HEK293 (cell line): ENCODE data around the gene CHI3L1.

ENCODE experiments used
- CTCF ChIA-PET: fragments of 350-600 bp; formaldehyde crosslinking; extraction: SDS; loops from one replicate; lab custom pipeline; 2021; ENCODE audit warnings: antibody characterized with exemption; lab: Yijun Ruan, JAX
- POLR2A ChIA-PET: fragments of 300-600 bp; formaldehyde crosslinking; extraction: SDS; loops from one replicate; lab custom pipeline; 2020; ENCODE audit warnings: antibody characterized with exemption, inconsistent platforms; lab: Yijun Ruan, JAX
- H3K27ac ChIP-seq: fragments of 200-500 bp; sonication (Bioruptor generic); 2 replicates; pipeline ENCODE4 v1.5.1; 2014; ENCODE audit warnings: low read depth, low read length, control low read depth, inconsistent platforms; ENCODE audit errors: extremely low read depth
- H3K36me3 ChIP-seq, 2 experiments: fragments of 200-500 bp in 1 of 2; sonication (Bioruptor generic) in 1 of 2; 1 replicate in 1 of 2; 2 replicates in 1 of 2; pipeline ENCODE4 v1.5.1; 2014 to 2017; ENCODE audit warnings: inconsistent platforms in 2 of 2, low read length in 2 of 2; ENCODE audit not compliant: control insufficient read depth in 2 of 2, insufficient read depth in 1 of 2
- H3K4me1 ChIP-seq: fragments of 200-500 bp; sonication (Bioruptor generic); 2 replicates; pipeline ENCODE4 v1.5.1; 2014; ENCODE audit warnings: mild to moderate bottlenecking, low read length, inconsistent platforms; ENCODE audit not compliant: control insufficient read depth, insufficient read depth
- H3K4me3 ChIP-seq: 2 replicates; pipeline ENCODE4 v1.5.1; 2011; ENCODE audit warnings: low read depth, mild to moderate bottlenecking, control low read depth, low read length, moderate library complexity
- H3K9me3 ChIP-seq: fragments of 200-500 bp; sonication (Bioruptor generic); 2 replicates; pipeline ENCODE4 v1.5.1; 2014; ENCODE audit warnings: low read depth, low read length, inconsistent platforms; ENCODE audit not compliant: control insufficient read depth, insufficient read depth
- KLF9 ChIP-seq: fragments of 450-650 bp; formaldehyde crosslinking; IDR thresholded peaks from 2 replicates; pipeline ENCODE4 v1.5.1; 2016; ENCODE audit warnings: missing biosample characterization, missing genetic modification characterization, low read depth
- SP3 ChIP-seq: fragments of 450-650 bp; formaldehyde crosslinking; IDR thresholded peaks from 2 replicates; pipeline ENCODE4 v1.5.1; 2016; ENCODE audit warnings: missing biosample characterization, missing genetic modification characterization
- ZBTB48 ChIP-seq: fragments of 450-650 bp; formaldehyde crosslinking; IDR thresholded peaks from 2 replicates; pipeline ENCODE4 v1.5.1; 2016; ENCODE audit warnings: missing biosample characterization, missing genetic modification characterization
- ZEB2 ChIP-seq: fragments of 450-650 bp; formaldehyde crosslinking; IDR thresholded peaks from 2 replicates; pipeline ENCODE4 v1.5.1; 2016; ENCODE audit warnings: missing biosample characterization, missing genetic modification characterization
- ZFP3 ChIP-seq: fragments of 450-650 bp; formaldehyde crosslinking; IDR thresholded peaks from 2 replicates; pipeline ENCODE4 v1.5.1; 2016; ENCODE audit warnings: low read depth, missing biosample characterization, missing genetic modification characterization
- ZFP41 ChIP-seq: fragments of 450-650 bp; formaldehyde crosslinking; IDR thresholded peaks from 2 replicates; pipeline ENCODE4 v1.5.1; 2016; ENCODE audit warnings: missing biosample characterization, missing genetic modification characterization, borderline replicate concordance
- ZFP69B ChIP-seq: fragments of 450-650 bp; formaldehyde crosslinking; IDR thresholded peaks from 2 replicates; pipeline ENCODE4 v1.5.1; 2016; ENCODE audit warnings: missing biosample characterization, missing genetic modification characterization
- ZNF146 ChIP-seq: fragments of 450-650 bp; formaldehyde crosslinking; IDR thresholded peaks from 2 replicates; pipeline ENCODE4 v1.5.1; 2016; ENCODE audit warnings: missing biosample characterization, missing genetic modification characterization
- ZNF211 ChIP-seq: fragments of 450-650 bp; formaldehyde crosslinking; IDR thresholded peaks from 2 replicates; pipeline ENCODE4 v1.5.1; 2016; ENCODE audit warnings: low read depth, missing biosample characterization, missing genetic modification characterization
- ZNF248 ChIP-seq: fragments of 450-650 bp; formaldehyde crosslinking; IDR thresholded peaks from 2 replicates; pipeline ENCODE4 v1.5.1; 2017; ENCODE audit warnings: missing biosample characterization, missing genetic modification characterization
- ZNF266 ChIP-seq: fragments of 450-650 bp; formaldehyde crosslinking; IDR thresholded peaks from 2 replicates; pipeline ENCODE4 v1.5.1; 2016; ENCODE audit warnings: missing biosample characterization, missing genetic modification characterization, low read depth
- ZNF335 ChIP-seq: fragments of 450-650 bp; formaldehyde crosslinking; conservative IDR thresholded peaks from 2 replicates; pipeline ENCODE4 v1.5.1; 2016; ENCODE audit warnings: missing biosample characterization, missing genetic modification characterization
- ZNF501 ChIP-seq: fragments of 450-650 bp; formaldehyde crosslinking; IDR thresholded peaks from 2 replicates; pipeline ENCODE4 v1.5.1; 2016; ENCODE audit warnings: missing biosample characterization, missing genetic modification characterization
- ZNF514 ChIP-seq: fragments of 450-650 bp; formaldehyde crosslinking; IDR thresholded peaks from 2 replicates; pipeline ENCODE4 v1.5.1; 2016; ENCODE audit warnings: missing biosample characterization, missing genetic modification characterization
- ZNF585B ChIP-seq: fragments of 450-650 bp; formaldehyde crosslinking; IDR thresholded peaks from 2 replicates; pipeline ENCODE4 v1.5.1; 2016; ENCODE audit warnings: missing biosample characterization, missing genetic modification characterization
- ZNF596 ChIP-seq: fragments of 450-650 bp; IDR thresholded peaks from 2 replicates; pipeline ENCODE4 v1.5.0; 2018; ENCODE audit warnings: missing biosample characterization, mild to moderate bottlenecking, missing genetic modification characterization, moderate library complexity
- ZNF785 ChIP-seq: fragments of 450-650 bp; formaldehyde crosslinking; IDR thresholded peaks from 2 replicates; pipeline ENCODE4 v1.5.1; 2016; ENCODE audit warnings: missing biosample characterization, missing genetic modification characterization
- ZNF791 ChIP-seq: fragments of 450-650 bp; formaldehyde crosslinking; IDR thresholded peaks from 2 replicates; pipeline ENCODE4 v1.5.1; 2016; ENCODE audit warnings: missing biosample characterization, missing genetic modification characterization
- ZNF837 ChIP-seq: fragments of 450-650 bp; formaldehyde crosslinking; IDR thresholded peaks from 2 replicates; pipeline ENCODE4 v1.5.1; 2016; ENCODE audit warnings: missing biosample characterization, missing genetic modification characterization
- ZNF843 ChIP-seq: fragments of 450-650 bp; formaldehyde crosslinking; IDR thresholded peaks from 2 replicates; pipeline ENCODE4 v1.5.1; 2016; ENCODE audit warnings: missing biosample characterization, missing genetic modification characterization
- TF ChIP-seq, protein P1 (sequence below): fragments of 450-650 bp; formaldehyde crosslinking; IDR thresholded peaks from 2 replicates; pipeline ENCODE4 v1.5.0; 2017; ENCODE audit warnings: missing biosample characterization, missing genetic modification characterization, borderline replicate concordance
- TF ChIP-seq, protein P2 (sequence below): fragments of 450-650 bp; formaldehyde crosslinking; IDR thresholded peaks from 2 replicates; pipeline ENCODE4 v1.5.1; 2016; ENCODE audit warnings: missing biosample characterization, missing genetic modification characterization

The CHI3L1 gene

DNA sequence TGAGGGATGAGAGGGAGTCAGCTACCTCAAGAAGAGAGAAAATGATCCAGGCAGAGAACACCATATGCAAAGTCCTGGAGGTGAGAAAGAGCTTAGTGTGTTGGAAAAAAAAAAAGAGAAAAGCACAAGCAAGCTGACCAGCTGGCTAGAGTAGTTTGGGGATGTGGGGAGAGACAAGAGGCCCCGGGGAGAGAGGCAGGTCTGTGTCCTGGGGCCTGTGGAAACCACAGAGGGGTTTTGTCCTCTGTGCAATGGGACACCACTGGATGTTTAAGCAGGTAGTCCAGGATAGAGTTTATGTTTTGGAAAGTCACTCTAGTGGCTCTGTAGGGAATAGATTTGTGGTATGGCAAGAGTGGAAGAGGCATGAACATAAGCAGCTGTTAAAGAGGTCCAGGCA is 14.4 kb upstream of the CHI3L1 start:
- Histone ChIP-seq H3K36me3 (no peaks in the 10 kb centered on the region), H3K4me1 (no peaks in the 10 kb centered on the region), H3K9me3 (no peaks in the 10 kb centered on the region), H3K27ac (no peak overlapping the region), H3K4me3 (no peak overlapping the region)
- POLR2A ChIA-PET = no interaction called here
- CTCF ChIA-PET = interaction anchor here (0.7 to 2.2 kb wide), 4 partner anchors 14 to 115 kb away, joined by 3 to 11 read pairs (median 4); no protein-coding TSS in a partner anchor
- TF ChIP-seq ZNF596 (no peak), ZEB2 (tag by site-specific recombination) (no peak)

DNA sequence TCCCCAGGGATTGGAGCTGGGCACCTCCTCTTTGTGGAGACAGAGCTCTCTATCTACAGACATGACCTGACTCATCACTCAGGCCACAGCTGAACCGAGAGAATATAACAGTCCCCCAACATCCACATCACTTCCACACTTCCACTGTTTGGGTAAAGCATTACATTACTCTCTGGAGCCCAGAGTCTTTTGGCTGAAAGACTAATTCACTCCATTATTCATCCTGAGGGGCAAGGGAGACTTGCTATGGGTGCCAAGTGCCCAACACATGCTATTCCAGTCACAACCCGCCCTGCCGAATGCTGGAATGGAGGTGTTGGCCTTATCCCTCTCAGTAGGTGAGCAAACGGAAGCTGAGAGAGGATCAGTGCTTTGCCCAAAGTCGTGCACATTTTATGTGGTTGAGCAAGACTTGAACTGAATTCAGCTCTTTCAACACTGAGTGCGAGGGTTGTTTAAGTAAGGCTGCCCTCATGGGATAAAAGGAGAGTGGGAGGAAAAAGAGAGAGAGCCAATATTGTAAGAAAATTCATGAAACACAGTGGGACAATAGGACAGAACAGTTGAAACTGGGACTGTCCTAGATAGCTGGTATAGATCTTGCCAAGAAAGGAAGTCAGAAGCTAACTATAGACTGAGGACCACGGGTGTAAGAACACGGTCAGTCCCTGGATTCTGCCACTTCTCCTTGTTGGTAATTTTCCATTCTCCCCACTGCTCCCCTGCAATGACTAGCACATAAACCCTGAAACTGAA is 13.5 kb upstream of the CHI3L1 start:
- no peaks in the 10 kb centered on the region for H3K4me1 ChIP-seq
- CTCF ChIA-PET = interaction anchor here (0.6 to 2.8 kb wide), 10 partner anchors 15 to 160 kb away, joined by 3 to 11 read pairs (median 3); no protein-coding TSS in a partner anchor
- POLR2A ChIA-PET = no interaction called here
- no peaks in the 10 kb centered on the region for H3K9me3 ChIP-seq
- no peak overlapping the region for H3K4me3 ChIP-seq
- H3K27ac ChIP-seq = no peak overlapping the region
- TF ChIP-seq ZFP41 (tag by site-specific recombination) (no peak), ZNF146 (tag by site-specific recombination) (no peak), ZNF585B (tag by site-specific recombination) (no peak), SP3 (no peak), ZNF785 (tag by site-specific recombination) (no peak), ZNF843 (no peak), ZNF514 (tag by site-specific recombination) (no peak), ZFP69B (tag by site-specific recombination) (no peak), ZNF211 (tag by site-specific recombination) (no peak), ZNF791 (tag by site-specific recombination) (no peak), KLF9 (no peak), ZNF335 (no peak), ZNF248 (no peak), ZFP3 (tag by site-specific recombination) (no peak), ZNF266 (tag by site-specific recombination) (no peak), ZNF501 (no peak), ZBTB48 (tag by site-specific recombination) (no peak), ZNF837 (tag by site-specific recombination) (no peak)
- TF ChIP-seq, protein P1, sequence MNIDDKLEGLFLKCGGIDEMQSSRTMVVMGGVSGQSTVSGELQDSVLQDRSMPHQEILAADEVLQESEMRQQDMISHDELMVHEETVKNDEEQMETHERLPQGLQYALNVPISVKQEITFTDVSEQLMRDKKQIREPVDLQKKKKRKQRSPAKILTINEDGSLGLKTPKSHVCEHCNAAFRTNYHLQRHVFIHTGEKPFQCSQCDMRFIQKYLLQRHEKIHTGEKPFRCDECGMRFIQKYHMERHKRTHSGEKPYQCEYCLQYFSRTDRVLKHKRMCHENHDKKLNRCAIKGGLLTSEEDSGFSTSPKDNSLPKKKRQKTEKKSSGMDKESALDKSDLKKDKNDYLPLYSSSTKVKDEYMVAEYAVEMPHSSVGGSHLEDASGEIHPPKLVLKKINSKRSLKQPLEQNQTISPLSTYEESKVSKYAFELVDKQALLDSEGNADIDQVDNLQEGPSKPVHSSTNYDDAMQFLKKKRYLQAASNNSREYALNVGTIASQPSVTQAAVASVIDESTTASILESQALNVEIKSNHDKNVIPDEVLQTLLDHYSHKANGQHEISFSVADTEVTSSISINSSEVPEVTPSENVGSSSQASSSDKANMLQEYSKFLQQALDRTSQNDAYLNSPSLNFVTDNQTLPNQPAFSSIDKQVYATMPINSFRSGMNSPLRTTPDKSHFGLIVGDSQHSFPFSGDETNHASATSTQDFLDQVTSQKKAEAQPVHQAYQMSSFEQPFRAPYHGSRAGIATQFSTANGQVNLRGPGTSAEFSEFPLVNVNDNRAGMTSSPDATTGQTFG (tag by site-specific recombination) = no peak
- TF ChIP-seq, protein P2, sequence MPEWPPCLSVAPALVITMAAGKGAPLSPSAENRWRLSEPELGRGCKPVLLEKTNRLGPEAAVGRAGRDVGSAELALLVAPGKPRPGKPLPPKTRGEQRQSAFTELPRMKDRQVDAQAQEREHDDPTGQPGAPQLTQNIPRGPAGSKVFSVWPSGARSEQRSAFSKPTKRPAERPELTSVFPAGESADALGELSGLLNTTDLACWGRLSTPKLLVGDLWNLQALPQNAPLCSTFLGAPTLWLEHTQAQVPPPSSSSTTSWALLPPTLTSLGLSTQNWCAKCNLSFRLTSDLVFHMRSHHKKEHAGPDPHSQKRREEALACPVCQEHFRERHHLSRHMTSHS (tag by site-specific recombination) = no peak
- no peaks in the 10 kb centered on the region for H3K36me3 ChIP-seq
